SU-DHL-6 (cell line): ENCODE measurements around the gene POLA2.
A peak's percentile ranks its signal among the peaks of the same experiment; 100 is the strongest.

Experiments used
- H2AFZ ChIP-seq: fragments of 200-600 bp; sonication (generic); 2 replicates; pipeline ENCODE4 v1.6.1; 2014; ENCODE audit warnings: low read depth, mild to moderate bottlenecking, moderate library complexity, mixed read lengths, antibody characterized with exemption, low read length; ENCODE audit not compliant: severe bottlenecking
- H3F3A ChIP-seq: fragments of 200-600 bp; shearing (Covaris generic); 2 replicates; pipeline ENCODE4 v1.6.0; 2016; ENCODE audit warnings: antibody characterized with exemption, mild to moderate bottlenecking; ENCODE audit not compliant: insufficient read depth
- H3K27ac ChIP-seq: fragments of 200-600 bp; sonication (generic); 2 replicates; pipeline ENCODE4 v1.5.1; 2016; ENCODE audit warnings: low read depth, mild to moderate bottlenecking, low read length, moderate library complexity, mixed read lengths
- H3K27me3 ChIP-seq: fragments of 200-600 bp; sonication (generic), shearing (Covaris generic); 2 replicates; pipeline ENCODE4 v1.6.0; 2014; ENCODE audit warnings: mild to moderate bottlenecking, low read length
- H3K36me3 ChIP-seq: fragments of 200-600 bp; sonication (generic); 2 replicates; pipeline ENCODE4 v1.6.1; 2014; ENCODE audit warnings: mild to moderate bottlenecking, low read length, mixed read lengths
- H3K4me2 ChIP-seq: fragments of 300-600, 200-600 bp; shearing (Covaris generic), sonication (generic); 2 replicates; pipeline ENCODE4 v1.6.0; 2014; ENCODE audit warnings: low read length, low read depth, mild to moderate bottlenecking; ENCODE audit not compliant: poor library complexity, severe bottlenecking
- H3K4me3 ChIP-seq: fragments of 200-600 bp; sonication (generic); 2 replicates; pipeline ENCODE4 v1.5.1; 2014; ENCODE audit warnings: antibody characterized with exemption, low read length, mild to moderate bottlenecking, mixed read lengths; ENCODE audit not compliant: insufficient read depth, poor library complexity, severe bottlenecking
- H3K79me2 ChIP-seq: fragments of 200-600 bp; sonication (generic); 2 replicates; pipeline ENCODE4 v1.6.1; 2014; ENCODE audit warnings: mild to moderate bottlenecking, low read length, moderate library complexity; ENCODE audit not compliant: insufficient read depth
- H3K9ac ChIP-seq: fragments of 200-600 bp; sonication (generic); 2 replicates; pipeline ENCODE4 v1.7.0; 2014; ENCODE audit warnings: mild to moderate bottlenecking, low read length
- H3K9me2 ChIP-seq: fragments of 200-600 bp; sonication (generic); replicated peaks from 2 replicates; pipeline ENCODE4 v1.6.1; 2014; ENCODE audit warnings: low read length; ENCODE audit not compliant: insufficient read depth
- H3K9me3 ChIP-seq: fragments of 200-600 bp; sonication (generic); 2 replicates; pipeline ENCODE4 v1.6.1; 2014; ENCODE audit warnings: low read length, mixed read lengths; ENCODE audit not compliant: insufficient read depth
- H4K20me1 ChIP-seq: fragments of 200-600 bp; sonication (generic); 2 replicates; pipeline ENCODE4 v1.6.1; 2014; ENCODE audit warnings: low read depth, mild to moderate bottlenecking, antibody characterized with exemption, low read length, moderate library complexity, mixed read lengths
- CTCF ChIP-seq: fragments of 200-600 bp; sonication (generic); IDR thresholded peaks from one replicate; pipeline ENCODE4 v1.5.1; 2017; ENCODE audit warnings: antibody characterized with exemption, mild to moderate bottlenecking, low read length, moderate library complexity; ENCODE audit not compliant: insufficient read depth, poor library complexity, severe bottlenecking
- EZH2phosphoT487 ChIP-seq: fragments of 200-600 bp; sonication (generic), shearing (Covaris generic); conservative IDR thresholded peaks from 2 replicates; pipeline ENCODE4 v1.6.1; 2018; ENCODE audit warnings: mild to moderate bottlenecking, antibody characterized with exemption, low read length, moderate library complexity, mixed read lengths

POLA2 gene

GRCh38 chr11:65327021-65327420, 65.3 kb downstream of the POLA2 start:
- Histone ChIP-seq H3K9me2 (no peaks in the 10 kb centered on the region), H3K79me2 (no peaks in the 10 kb centered on the region), H3K9ac (no peak overlapping the region), H3K4me3 (no peak overlapping the region), H4K20me1 (no peaks in the 10 kb centered on the region), H2AFZ (no peak overlapping the region), H3F3A (peaks cover 15% of the 10 kb centered on the region; the same call in 1 of the 2 replicates), H3K27me3 (no peaks in the 10 kb centered on the region), H3K4me2 (no peak overlapping the region), H3K9me3 (no peaks in the 10 kb centered on the region), H3K36me3 (no peaks in the 10 kb centered on the region), H3K27ac (no peak overlapping the region)
- TF ChIP-seq CTCF, result no peak
- no peak for TF ChIP-seq EZH2phosphoT487

- H3K27ac ChIP-seq, result no peak overlapping the region
- H3K9me3 ChIP-seq, result no peaks in the 10 kb centered on the region
- H3K36me3 ChIP-seq, result no peaks in the 10 kb centered on the region
- peak overlapping the region; percentile 42 for H3K4me2 ChIP-seq
- H3F3A ChIP-seq, result peaks cover 17% of the 10 kb centered on the region; the same call in 1 of the 2 replicates
- peak overlapping the region; percentile 40 for H2AFZ ChIP-seq
- TF ChIP-seq CTCF (no peak), EZH2phosphoT487 (no peak)
- H3K27me3 ChIP-seq, result no peaks in the 10 kb centered on the region
- H3K9me2 ChIP-seq, result no peaks in the 10 kb centered on the region
- peaks cover 9% of the 10 kb centered on the region for H3K79me2 ChIP-seq
- peak overlapping the region; percentile 19; the same call in 1 of the 2 replicates for H3K9ac ChIP-seq
- H3K4me3 ChIP-seq, result no peak overlapping the region
- no peaks in the 10 kb centered on the region for H4K20me1 ChIP-seq
Measured at GRCh38 chr11:65329478-65329877, 67.7 kb downstream of the POLA2 start.

- Histone ChIP-seq H3K9ac (peak overlapping the region; percentile 19; the same call in 1 of the 2 replicates), H3K4me3 (no peak overlapping the region), H3K27ac (no peak overlapping the region), H3K36me3 (no peaks in the 10 kb centered on the region), H3K79me2 (peaks cover 14% of the 10 kb centered on the region), H3K9me3 (no peaks in the 10 kb centered on the region), H3F3A (peaks cover 17% of the 10 kb centered on the region; the same call in 1 of the 2 replicates), H3K27me3 (no peaks in the 10 kb centered on the region), H3K9me2 (no peaks in the 10 kb centered on the region), H2AFZ (peak overlapping the region; percentile 40), H4K20me1 (no peaks in the 10 kb centered on the region), H3K4me2 (peak overlapping the region; percentile 42)
- TF ChIP-seq CTCF (peak; percentile 73), EZH2phosphoT487 (no peak)
Measured at GRCh38 chr11:65329944-65330403, 68.2 kb downstream of the POLA2 start.
